GM19463 (cell line): Measurements from ENCODE around the gene PHOX2A.

Experiments used
- ATAC-seq: cut with Tn5 transposase; IDR thresholded peaks from one replicate; pipeline ENCODE4 v1.9.1; 2021; ENCODE audit warnings: mild to moderate bottlenecking, moderate library complexity; ENCODE audit not compliant: unreplicated experiment

PHOX2A gene

GRCh38 chr11:72250661-72251464 lies 6.9 kb upstream of the PHOX2A start:
- ATAC-seq: no peak

DNA sequence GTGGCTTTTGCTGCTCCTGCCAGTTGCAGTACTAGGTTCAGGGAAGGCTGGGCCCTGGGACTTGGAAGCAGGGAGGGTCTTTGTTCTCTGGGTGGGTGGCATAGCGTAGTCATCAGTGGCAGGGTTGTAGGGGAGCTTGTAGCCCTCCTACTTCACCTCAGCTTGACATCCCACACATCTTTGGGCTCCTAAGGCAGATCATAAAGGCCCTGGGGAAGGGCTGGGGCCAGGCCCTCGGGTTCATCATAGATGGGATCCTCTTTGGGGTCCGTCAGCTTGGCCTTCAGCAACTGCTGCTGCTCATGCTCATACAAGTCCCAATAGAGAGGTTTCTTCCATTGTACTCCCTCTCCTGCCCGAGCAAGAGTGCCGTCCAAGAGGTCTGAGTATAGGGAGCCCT lies 6.0 kb upstream of the PHOX2A start:
- no peak for ATAC-seq

- ATAC-seq: no peak
Measured at GRCh38 chr11:72247584-72247983, 3.6 kb upstream of the PHOX2A start.

DNA sequence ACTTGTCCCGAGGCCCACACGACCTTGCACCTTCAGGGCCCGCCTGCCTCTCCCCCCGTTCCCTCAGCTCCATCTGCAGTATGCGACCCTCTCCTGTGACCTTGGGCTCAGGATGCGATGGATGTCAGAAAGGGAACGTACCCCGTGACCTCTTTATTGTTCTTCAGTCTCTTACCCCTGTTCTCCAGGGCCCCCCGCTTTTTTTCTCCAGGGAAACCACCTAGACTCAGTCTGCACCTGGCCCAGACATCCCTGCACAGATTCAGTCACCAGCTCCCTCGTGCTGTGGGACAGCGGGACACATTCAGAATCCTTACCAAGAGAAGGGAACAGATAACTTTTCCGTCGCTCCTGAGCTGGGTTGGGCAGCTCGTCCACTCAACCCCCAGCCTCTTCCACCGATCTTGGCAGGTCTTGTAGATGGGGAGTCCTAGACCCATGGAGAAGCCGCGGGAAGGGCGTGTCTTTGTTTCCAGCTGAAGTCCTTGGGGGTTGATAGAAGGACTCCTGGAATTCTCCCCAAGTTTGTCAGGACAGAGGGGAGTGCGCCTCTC lies 1.4 kb upstream of the PHOX2A start:
- no peak for ATAC-seq

- ATAC-seq: no peak
Measured at GRCh38 chr11:72244361-72245262, 636 bp upstream of the PHOX2A start.

DNA sequence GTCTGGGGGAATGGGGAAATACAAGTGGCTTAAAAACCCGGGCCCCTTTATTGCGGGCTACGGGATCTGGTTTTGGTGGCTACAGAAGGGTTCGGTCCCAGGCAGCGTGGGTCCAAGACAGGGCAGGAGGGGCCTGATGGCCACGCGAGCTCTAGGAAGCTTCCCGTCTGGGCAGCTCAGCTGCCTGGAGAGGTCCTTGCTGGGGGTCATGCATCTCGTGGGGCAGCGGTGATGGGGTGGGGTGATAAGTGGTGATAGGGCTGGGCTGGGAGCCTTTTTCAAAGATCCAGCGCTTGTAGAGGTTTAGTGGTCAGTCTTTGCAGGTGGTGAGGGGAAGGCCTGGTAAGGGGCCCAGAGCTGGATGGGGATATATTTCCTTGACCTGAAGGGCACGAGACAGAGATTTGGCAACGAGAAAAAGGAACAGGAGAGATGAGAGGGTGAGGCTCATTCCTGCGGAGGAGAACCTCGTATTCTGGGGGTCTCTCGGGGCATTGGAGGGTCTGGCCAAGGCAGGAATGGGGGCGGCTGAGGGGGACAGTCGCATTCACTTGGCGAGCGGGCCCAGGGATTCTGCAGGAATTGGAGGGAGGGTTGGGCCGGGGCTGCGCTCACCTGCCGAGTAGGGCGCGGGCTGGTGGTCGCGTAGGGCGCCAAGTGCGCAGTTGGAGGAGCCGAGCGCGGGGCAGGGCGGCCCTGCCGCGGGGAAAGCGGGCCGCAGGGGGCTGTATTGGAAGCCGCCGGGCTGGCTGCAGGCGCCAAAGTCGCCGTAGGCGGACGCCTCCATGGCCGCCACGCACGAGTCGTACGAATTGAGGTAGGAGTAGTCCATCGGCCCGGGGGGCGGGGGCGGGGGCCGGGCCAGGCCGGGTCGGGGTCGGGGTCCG lies 560 bp downstream of the PHOX2A start:
- ATAC-seq: no peak

DNA sequence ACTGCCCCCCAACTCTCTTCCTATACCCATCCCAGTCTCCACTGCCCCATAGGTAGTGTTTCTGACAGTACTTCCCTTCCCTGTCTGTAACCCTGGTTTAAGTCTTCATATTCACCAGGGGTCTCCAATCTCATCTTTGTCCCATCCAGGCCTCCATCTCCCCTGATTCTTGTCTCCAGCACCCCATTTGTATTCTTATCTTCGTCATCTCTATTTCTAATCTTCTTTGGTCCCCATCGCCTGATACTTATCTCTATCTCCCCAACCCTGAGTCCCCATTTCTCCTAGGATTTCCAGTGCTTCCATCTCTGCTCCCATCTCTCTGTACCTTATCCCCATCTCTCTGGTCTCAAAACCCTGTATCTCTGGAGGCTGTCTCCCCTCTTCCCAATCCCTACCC lies 1.8 kb downstream of the PHOX2A start:
- no peak for ATAC-seq

DNA sequence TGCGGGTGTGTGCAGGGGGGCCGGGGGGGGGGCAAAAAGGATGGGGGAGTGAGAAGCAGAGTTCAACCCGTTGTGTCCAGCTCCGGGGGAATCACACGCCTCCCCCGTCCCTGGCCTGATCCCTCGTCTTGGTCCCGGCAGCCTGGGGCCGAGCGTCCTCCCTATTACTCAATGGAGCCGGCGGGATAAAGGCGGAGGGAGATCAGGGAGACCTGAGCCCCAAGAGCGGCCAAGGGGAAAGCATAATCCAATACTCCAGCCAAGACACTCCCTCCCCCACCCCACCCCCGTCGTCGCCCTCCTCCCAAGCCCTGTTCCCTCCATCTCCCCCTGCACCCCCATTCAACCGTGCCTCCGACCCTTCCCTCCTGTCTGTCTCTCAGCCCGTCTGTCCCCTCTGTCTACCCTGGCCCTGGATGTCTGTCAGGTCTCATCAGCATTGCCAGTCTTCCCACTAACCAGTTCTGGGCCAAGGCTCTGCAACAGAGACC lies 2.6 kb downstream of the PHOX2A start:
- no peak for ATAC-seq

DNA sequence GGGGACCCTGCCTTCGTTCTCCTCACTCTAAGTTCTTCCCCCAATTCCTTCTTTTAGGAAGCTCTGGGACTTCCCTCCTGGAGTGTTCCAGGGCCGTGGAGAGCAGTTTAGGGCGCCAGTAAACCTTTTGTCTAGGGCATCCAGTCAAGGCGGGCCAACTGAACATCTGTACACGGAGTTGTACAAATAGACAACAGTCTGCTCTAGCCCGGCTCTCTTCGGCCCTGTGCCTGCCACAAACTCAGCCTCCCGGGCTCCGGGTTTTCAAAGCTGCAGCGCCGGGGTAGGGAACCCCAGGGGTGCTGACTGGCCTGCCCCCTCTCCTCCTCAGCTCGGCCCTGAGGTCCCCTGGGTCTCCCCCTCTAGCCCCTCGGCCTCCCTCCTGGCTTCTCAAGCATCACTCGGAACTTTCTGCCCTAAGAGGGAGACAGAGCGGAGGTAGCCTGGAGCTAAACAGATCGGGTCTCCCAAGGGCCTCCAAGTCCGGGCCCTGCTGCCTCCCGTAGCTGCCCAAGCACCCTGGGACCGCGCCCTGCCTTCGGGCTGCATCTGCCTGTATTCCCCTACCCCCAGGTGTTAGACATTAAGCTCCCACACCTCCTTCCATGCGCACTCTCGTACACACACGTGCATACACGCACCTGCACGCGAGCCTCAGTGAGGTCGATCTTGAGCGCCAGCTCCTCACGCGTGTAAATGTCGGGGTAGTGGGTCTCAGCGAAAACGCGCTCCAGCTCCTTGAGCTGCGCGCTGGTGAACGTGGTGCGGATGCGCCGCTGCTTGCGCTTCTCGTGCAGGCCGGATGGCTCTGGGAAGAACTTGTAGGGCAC lies 3.3 kb downstream of the PHOX2A start:
- ATAC-seq: no peak

DNA sequence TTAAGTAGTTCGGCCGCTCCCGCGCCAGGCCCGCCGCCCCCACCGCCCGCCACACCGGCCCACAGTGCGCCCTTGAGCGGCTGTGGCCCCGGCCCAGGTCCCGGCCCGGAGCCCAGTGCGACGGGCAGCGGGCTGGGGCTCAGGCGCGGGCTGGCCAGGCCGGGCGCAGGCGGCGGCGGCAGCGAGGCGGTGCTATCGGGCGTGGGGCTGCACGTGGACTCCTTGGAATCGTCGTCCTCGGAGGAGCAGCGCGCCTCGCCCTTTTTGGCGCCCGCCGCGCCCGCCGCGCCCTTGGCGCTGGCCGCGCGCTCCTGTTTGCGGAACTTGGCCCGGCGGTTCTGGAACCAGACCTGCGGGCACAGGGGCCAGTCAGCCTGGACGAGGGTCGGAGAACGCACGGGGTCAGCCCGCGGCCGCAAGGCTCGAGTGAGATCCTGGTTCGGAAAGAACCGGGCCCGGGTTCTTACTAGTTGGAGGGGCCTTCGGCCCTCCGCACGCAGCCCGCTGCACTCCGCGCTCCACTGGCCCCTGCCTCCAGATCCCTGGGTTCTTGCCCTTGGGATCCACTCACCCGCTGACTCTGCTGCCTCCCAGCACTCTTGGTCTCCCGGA lies 4.0 kb downstream of the PHOX2A start:
- ATAC-seq: no peak

DNA sequence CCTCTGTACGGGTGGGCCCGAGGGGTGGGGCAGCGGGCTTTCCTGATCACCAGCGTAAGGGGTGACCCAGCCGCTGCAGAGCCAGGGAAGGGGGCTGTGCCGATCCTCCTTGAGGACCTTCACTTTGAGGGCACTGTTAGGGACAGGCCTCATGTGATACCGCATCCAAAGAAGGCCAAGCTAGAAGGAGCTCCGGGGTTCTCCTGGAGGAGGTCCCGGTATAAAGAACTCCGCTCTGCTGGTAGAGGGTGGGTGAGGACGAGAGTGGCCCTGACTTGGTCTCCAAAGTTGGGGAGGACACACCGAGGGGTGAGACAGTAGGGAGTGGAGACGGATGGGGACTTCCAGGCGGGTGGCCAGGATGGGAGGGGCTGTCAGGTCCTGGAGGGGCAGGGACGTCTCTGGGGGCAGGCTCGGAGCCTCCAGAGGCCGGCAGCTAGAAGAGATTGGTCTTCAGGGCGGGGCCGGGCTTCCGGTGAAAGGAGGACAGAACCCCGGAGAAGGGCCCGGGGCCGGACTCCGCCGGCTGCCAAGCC lies 4.6 kb downstream of the PHOX2A start:
- ATAC-seq: no peak

DNA sequence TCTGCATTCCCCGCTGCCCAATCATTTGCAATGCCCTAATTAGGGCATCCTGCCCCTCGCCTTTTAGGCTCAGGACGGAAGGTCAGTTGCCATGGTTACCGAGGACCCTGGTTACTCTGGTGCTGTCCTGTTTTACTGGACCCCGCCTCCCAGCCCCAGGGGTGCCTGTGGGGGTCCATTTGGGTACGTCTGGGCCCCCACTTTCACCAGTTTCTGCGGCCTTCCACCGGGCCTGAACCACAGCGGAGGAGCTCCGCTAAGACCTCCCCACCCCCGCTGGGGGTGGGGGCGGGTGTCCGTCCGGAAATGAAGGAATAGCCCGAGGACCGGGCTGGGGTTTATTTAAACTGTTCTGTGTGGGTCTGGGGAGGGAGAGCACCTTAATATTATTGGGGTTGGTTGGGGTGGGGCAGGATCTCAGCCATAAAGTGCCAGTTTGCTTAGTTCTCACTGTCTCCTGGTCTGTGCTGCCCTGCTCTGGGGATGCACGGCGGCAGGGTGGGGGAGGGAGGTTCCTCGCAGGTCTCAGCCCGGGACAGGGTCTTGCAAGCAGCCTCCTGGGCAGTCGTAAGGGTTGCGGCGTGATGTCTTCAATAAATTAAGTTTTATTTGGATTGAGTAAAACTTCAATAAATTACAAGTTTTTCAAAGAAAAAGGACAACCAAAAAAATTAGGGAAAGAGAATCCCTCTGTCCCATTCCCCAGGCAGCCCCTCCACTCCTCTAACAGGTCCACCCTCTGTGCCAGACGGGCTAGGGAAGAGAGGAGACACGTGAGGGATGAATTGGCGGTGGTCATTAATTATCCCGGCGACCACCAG lies 5.3 kb downstream of the PHOX2A start:
- no peak for ATAC-seq

- ATAC-seq: no peak
Measured at GRCh38 chr11:72238040-72238450, 5.9 kb downstream of the PHOX2A start.

DNA sequence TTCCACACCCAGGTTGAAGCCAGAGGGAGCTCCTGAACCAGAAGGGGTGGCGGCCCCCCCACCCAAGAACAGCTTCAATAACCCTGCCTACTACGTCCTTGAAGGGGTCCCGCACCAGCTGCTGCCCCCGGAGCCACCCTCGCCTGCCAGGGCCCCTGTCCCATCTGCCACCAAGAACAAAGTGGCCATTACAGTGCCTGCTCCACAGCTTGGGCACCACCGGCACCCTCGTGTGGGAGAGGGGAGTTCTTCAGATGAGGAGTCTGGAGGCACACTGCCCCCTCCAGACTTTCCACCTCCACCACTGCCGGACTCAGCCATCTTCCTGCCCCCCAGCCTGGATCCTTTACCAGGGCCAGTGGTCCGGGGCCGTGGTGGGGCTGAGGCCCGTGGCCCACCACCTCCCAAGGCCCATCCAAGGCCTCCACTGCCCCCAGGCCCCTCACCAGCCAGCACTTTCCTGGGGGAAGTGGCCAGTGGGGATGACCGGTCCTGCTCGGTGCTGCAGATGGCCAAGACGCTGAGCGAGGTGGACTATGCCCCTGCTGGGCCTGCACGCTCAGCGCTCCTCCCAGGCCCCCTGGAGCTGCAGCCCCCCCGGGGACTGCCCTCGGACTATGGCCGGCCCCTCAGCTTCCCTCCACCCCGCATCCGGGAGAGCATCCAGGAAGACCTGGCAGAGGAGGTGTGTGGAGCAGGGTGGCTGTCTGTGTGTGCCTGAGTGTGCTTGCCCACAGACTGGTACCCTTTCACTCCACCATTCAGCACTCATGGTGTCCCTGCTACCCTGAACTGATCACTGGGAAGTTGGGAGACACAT lies 6.7 kb downstream of the PHOX2A start:
- ATAC-seq: no peak

DNA sequence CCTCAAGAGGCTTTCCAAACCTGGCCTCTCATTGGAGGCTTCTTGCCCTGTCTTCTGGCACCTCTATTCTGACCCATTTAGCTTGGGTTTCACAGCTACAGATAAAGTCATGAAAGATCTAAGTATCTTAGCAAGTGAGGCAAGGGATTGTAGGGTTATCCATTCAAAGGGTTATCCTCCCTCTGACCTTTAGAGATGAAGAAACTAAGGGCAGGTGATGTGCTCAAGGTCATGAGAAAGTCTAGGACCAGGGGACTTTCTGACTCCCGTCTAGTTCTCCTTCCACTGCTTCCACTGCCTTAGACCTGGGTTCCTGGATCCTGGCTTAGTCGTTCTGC lies 7.2 kb downstream of the PHOX2A start:
- no peak for ATAC-seq

- no peak for ATAC-seq
Measured at GRCh38 chr11:72236083-72236697, 7.8 kb downstream of the PHOX2A start.
